ENCODE data around the gene GABBR1. TPM values are rescaled to one million over a fixed set of nuclear protein-coding genes. Genes with fewer than 3 reads are reported as not detected.

GABBR1 gene
- total RNA-seq, 1 experiment from 2014 or later = 146 TPM

GRCh38 chr6:29553268-29554057, 79.5 kb downstream of the GABBR1 start:
- Histone ChIP-seq H3K27ac (ENCODE audit: insufficient read length, low read depth, low read length) (no peak overlapping the region), H2BK120ac (ENCODE audit: low read depth, low read length, poor library complexity, severe bottlenecking) (no peak overlapping the region), H3K27me3 (ENCODE audit: insufficient read depth, low read length) (peaks cover 26% of the 10 kb centered on the region), H2AFZ (ENCODE audit: low read length) (no peak overlapping the region), H3K79me2 (ENCODE audit: insufficient read depth, low read length) (no peaks in the 10 kb centered on the region), H3K4me2 (ENCODE audit: insufficient read depth, insufficient read length, low read length) (peak overlapping the region; percentile 53), H4K20me1 (ENCODE audit: control insufficient read depth, insufficient read depth, insufficient read length) (no peaks in the 10 kb centered on the region), H2BK15ac (ENCODE audit: low read depth, low read length) (no peak overlapping the region), H3K9me3 (ENCODE audit: control insufficient read depth, low read depth, low read length) (no peaks in the 10 kb centered on the region), H3K56ac (ENCODE audit: insufficient read length, low read depth, low read length) (no peak overlapping the region), H3K23me2 (ENCODE audit: insufficient read length, low read depth, low read length, poor library complexity, severe bottlenecking) (peaks cover 11% of the 10 kb centered on the region), H2BK12ac (ENCODE audit: insufficient read length, low read depth, low read length) (no peak overlapping the region), H4K91ac (ENCODE audit: insufficient read length, low read depth, low read length) (no peak overlapping the region), H3K23ac (ENCODE audit: insufficient read length, low read depth, low read length) (no peak overlapping the region), H2BK5ac (ENCODE audit: insufficient read length, low read length) (no peak overlapping the region), H3K4ac (ENCODE audit: low read depth, low read length) (no peak overlapping the region), H3K14ac (ENCODE audit: insufficient read depth, low read length) (peak overlapping the region; percentile 16; the same call in 1 of the 2 replicates), H3T11ph (ENCODE audit: low read length) (no peak overlapping the region), H3K9ac (ENCODE audit: extremely low read depth, insufficient read length, low read length) (no peak overlapping the region), H2BK20ac (ENCODE audit: low read depth, low read length, poor library complexity, severe bottlenecking) (no peak overlapping the region), H4K5ac (ENCODE audit: insufficient read length, low read depth, low read length) (no peak overlapping the region), H2AK5ac (ENCODE audit: insufficient read length, low read length) (no peak overlapping the region), H3K18ac (ENCODE audit: insufficient read length, low read depth, low read length) (no peak overlapping the region), H3K79me1 (ENCODE audit: insufficient read depth, low read depth, low read length, poor library complexity, severe bottlenecking) (no peaks in the 10 kb centered on the region), H4K8ac (replicated peaks; ENCODE audit: insufficient read length, low read depth, low read length) (no peak overlapping the region), H3K4me1 (ENCODE audit: insufficient read depth, low read length) (no peaks in the 10 kb centered on the region; the same call in 1 of the 2 replicates)
- peak overlapping the region; percentile 62 to 82 for H3K4me3 Mint-ChIP-seq
- WGBS (ENCODE audit: extremely low coverage, insufficient read length, low lambda C conversion rate) = no CpG with 5 or more reads among the region's 83 CpGs
- DNase-seq = peak; percentile 89
- peaks cover 6 to 9% of the 10 kb centered on the region in 2 experiments; a peak in 3 of 5 replicates for H3K9me3 Mint-ChIP-seq
- H3K27ac Mint-ChIP-seq = no peak overlapping the region; a peak in 1 of 7 replicates
- H3K36me3 Mint-ChIP-seq (ENCODE audit: insufficient read depth in 1 of 3, low read depth in 3 of 3) = peaks cover 3 to 16% (median 8%) of the 10 kb centered on the region in 3 experiments; a peak in 5 of 7 replicates
- H3K27me3 Mint-ChIP-seq (ENCODE audit: low read depth) = peaks cover 94% of the 10 kb centered on the region
- peaks cover 27 to 37% of the 10 kb centered on the region in 2 experiments for H3K4me1 Mint-ChIP-seq
- TF ChIP-seq CTCF (conservative IDR thresholded peaks at IDR 0.05) = peak; percentile 42; the same call in 2 of the 3 replicates
